NCI-H748 treated with DMSO at 0.1 percent for 48 hours (cell line): ENCODE measurements around the gene RGS7.
A peak's percentile ranks its signal among the peaks of the same experiment; 100 is the strongest.
"Not testable (repeated sequence)": the region's sequence is repeated elsewhere in the genome, so short reads cannot be mapped to it uniquely, and the experiment has no call there.

Experiments
- DNase-seq: peaks from one replicate; lab custom pipeline; 2025; lab: John Stamatoyannopoulos, UW

The RGS7 gene

DNA sequence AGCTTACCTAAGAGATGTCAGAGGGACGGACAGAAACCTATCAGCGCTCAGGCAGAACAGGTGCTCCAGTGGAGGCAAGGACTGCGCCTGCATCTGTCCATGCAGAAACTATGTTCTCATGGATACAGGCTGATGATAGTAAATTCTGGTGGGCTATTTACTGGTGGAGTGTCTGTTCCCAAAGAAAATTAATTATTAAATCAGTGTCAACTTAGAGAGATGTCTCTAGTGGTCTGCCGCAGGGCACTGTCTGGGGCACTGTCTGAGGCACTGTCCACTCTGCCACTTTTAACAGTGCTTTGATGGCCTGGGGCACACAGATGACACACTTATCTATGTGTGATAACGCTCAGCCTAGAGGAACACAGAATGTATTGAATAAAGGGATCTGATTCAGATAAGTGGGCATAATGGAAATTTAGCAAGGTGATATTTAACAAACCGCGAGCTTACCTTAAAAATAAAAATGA is 148.1 kb downstream of the RGS7 start:
- DNase-seq: no peak

DNA sequence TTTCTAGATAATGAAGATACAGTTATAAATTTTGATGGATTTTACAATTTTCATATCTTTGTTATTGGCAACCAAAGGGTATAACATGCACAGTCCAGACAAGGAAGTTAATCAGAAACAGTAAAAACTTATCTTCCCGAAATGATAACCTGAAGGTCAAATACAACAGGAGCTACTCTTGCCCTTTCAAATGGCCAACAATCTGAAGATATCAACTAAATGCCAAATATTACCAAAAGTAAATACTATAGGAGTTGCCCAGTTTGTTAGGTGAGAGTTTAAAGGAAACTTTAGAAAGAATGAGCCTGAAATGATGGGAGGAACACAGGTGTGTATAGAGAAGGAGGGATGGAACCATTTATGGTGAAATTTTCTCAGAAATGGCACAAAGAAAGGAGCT is 153.2 kb downstream of the RGS7 start:
- no peak for DNase-seq

DNA sequence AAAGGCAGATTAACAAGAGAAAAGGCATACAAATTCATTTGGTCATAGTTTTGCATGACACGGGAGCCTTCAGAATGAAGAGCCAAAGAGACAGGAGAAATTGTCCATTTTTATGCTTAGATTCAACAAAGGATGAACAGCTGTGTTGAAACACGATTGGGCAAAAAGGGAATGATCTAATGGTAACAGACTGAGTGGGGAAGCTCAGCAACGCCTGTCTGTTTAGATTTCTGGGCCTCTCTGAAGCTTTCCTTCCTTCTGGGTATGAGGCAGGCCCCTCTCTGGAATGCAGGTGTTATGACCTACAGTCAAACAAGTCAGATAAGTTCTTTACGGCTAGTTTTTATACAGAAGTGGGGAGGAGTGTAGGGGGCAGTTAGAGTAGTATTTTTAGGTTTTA is 154.6 kb downstream of the RGS7 start:
- DNase-seq: no peak

DNA sequence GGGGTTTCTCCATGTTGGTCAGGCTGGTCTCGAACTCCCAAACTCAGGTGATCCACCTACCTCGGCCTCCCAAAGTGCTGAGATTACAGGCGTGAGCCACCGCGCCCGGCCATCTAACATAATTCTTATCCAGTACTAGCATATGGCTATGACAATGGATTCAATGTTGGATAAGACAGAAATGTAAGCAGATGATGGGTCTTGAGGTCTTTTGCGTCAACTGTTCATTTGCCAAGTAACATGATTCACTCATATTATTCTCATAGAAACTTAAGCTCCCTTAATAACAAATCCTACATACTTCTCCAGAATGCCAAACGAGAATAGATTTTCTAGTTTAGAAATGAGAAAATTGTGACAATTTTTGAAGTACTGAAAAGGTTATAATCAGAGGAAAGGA is 170.3 kb downstream of the RGS7 start:
- DNase-seq: no peak

DNA sequence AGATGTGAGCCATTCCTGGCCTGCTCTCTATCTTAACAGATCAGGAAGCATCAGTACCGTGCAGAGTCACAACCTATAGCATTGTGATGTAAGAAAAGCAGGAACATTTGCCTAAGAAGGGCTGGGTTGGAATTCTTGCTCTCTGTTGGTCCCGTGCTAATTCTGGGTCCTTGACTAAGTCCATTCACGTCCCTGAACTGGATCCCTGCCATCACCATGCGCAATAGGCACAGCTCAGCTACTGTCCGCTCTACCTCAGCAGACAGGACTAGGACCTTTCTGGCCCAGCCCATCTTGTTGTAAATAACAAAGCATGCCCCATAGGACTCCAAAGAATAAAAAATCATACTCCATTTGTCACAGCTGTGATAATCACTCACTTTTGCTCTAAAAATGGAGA is 175.0 kb downstream of the RGS7 start:
- no peak for DNase-seq

DNA sequence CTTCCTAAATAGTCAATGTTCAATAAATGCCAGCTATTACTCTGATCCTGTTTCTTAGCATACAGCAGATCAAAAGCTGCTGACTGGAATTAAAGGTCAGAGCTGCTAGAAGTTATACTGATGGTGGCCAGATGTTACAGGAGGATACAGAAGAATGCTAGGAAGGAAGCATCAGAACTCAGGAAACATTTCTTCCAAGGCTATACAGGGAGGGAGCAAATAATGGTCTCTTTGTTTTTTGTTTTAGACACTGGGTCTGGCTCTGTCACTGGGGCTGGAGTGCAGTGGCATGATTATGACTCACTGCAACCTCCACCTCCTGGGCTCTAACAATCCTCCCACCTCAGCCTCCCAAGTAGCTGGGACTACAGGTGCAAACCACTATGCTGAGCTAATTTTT is 175.5 kb downstream of the RGS7 start:
- no peak for DNase-seq

DNA sequence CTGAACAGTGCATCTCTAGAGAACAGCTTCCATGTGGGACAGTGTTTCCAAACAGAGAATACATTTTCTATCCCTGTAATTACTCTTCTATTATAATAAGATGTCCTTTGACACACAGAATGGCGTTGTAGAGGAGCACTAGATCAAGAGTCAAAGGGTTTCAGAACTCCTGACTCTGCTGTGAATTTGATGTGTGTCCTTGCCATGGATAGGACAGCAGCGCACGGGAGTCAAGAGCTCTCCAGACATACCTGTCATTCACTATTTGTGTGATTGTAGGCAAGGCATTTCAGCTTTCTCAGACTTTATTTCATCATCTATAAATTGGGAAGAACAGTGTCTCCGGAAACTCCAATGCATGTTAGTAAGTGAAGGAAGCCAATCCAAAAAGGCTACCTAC is 176.4 kb downstream of the RGS7 start:
- no peak for DNase-seq

DNA sequence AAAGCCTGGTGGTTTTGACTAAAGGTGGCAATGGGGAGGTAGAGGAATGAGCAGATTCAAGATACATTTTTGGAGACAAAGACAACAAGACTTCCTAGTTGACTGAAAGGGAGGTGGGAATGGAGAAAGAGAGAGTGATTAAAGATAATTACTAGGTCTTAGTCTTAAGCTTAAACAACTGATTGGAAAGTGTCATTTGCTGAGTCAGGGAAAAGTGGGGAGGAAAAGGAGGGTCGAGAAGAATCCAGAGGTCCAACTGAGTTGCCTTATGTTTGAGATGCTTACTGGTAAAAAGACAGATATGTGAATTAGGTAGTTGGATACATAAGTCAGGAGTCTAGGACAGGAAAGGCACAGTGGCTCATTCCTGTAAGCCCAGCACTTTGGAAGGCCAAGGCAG is 179.3 kb downstream of the RGS7 start:
- no peak for DNase-seq

DNA sequence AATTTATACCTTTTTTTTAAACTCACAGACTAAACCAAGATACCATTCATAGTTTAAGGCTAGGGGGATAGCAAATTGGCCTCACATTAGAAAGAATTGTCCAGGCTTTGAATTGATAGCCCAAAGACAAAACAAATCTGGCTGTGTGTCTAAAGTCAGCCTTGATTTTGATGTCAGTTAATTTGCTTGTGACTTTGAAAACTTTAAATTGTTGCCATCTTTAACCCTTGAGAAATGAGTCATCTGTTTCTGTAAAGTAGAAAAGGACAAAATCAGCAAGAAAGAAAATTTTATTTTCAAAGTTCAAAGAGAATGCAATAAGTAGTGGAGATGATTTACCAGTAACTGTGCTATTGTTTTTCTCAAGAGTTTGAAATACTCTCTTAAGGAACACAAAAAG is 184.5 kb downstream of the RGS7 start:
- no peak for DNase-seq

DNA sequence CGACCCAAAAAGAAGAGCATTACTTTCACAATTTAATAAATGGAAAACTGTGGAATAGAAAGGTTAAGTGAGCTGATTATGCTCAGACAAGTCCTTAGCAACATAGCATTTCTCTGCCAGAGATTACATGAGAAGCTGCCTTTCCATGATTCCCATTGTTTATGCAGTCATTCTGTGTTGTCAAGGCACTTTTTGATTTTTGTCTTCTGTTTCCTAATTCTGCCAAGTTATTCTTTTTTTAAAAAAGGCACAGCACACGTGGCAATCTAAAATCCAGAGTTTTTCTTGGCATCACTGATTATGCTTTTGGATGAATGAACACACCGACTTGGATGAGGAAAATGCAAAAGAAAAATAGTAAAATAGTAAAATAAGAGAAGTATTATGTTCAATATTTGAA is 185.0 kb downstream of the RGS7 start:
- no peak for DNase-seq

DNA sequence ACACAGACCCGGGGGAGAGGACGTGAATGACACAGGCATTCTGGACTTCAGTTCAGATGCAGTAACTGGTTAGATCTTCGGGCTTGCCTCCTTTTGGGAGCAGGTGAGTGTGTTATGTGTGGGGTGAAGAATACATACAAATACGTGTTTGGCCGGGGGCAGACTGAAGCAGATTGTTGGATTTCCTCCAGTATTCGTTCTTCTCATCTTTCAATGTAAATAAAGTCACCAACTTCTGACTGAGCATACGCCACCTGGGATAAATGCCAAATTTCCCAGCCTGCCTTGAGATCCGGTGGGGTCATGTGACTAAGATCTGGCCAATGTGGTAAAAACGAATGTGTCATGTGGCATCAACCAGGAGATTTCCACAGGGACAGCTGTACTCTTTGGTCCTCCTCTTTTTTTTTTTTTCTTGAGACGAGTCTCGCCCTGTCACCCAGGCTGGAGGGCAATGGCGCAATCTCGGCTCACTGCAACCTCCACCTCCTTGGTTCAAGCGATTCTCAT is 189.8 kb downstream of the RGS7 start:
- DNase-seq: peak; percentile 36

DNA sequence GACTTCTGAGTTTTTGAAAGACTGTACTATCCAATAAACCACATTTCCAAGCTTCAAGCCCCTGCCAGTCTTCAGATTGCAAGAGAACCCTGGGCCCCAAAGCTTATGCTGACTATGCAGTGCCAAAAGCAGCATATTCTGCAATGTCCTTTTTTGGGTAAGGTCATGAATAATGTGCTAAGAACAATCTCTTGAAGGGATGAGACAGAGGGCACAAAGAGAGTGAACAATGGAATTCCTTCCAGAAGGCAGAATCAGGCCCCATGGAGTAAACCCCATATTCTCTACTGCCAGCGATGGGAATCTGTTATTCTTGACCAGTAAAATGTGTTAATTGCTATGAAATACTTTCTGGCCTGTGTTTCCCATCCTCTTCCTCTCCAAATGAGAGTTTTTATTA is 190.4 kb downstream of the RGS7 start:
- no peak for DNase-seq

DNA sequence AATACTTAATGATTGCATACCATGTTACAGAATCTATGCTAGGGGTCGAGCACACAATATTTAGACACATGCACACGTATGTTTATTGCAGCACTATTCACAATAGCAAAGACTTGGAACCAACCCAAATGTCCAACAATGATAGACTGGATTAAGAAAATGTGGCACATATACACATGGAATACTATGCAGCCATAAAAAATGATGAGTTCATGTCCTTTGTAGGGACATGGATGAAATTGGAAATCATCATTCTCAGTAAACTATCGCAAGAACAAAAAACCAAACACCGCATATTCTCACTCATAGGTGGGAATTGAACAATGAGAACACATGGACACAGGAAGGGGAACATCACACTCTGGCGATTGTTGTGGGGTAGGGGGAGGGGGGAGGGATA is 191.7 kb downstream of the RGS7 start:
- not testable (repeated sequence) for DNase-seq

DNA sequence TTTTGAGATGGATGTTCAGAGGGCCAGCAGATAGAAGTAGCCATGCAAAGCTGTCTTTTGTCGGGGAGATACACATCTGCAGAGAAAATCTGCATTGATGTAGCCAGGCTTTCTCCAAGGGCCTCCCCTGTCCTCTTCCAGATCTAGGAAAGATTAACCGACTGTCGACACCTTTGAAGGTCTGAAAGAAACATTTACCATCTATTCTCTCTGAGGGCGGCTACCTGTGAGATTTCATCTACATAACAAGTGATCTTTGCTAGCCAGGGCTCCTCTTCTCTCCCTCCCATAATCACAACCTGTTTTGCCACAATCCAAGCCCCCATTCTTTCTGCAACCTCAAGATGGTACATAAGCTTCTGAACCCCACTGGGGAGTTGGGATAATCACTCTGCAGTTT is 193.6 kb downstream of the RGS7 start:
- no peak for DNase-seq

DNA sequence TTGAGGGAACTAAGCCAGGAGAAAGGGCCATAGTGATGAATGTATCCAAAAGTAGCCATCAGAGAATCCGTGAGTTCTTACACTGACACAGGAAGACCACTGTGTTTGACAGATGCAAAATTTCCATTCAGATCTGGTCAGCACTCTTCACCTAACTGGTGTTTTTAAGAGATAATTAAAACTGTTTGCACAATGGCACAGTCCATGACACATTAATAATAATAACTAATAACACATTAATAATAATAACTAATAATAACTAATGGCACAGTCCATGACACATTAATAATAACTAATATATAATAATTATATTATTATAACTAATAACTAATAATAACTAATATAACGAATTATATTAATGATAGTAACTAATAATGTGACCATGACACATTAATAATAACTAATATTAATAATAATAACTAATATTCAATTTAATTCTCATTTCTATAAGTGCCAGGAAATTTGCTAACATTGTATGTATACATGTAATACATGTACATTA is 195.8 kb downstream of the RGS7 start:
- no peak for DNase-seq

DNA sequence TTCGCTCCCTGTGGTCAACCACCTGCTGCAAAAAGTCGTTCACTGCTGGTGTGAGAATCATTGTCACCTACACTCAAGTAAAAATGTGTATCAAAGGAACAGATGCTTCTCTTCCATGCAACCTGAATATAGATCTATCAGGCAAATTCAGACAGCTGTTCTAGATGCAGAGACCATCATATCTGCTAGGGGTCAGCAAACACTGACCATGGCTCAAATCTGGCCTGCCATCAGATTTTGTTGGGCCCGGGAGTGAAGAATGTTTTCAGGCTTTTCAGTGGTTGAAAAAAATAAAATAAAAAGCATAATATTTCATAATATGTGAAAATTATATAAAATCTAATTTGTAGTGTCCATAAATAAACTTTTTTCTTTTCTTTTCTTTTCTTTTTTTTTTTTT is 199.6 kb downstream of the RGS7 start:
- no peak for DNase-seq

DNA sequence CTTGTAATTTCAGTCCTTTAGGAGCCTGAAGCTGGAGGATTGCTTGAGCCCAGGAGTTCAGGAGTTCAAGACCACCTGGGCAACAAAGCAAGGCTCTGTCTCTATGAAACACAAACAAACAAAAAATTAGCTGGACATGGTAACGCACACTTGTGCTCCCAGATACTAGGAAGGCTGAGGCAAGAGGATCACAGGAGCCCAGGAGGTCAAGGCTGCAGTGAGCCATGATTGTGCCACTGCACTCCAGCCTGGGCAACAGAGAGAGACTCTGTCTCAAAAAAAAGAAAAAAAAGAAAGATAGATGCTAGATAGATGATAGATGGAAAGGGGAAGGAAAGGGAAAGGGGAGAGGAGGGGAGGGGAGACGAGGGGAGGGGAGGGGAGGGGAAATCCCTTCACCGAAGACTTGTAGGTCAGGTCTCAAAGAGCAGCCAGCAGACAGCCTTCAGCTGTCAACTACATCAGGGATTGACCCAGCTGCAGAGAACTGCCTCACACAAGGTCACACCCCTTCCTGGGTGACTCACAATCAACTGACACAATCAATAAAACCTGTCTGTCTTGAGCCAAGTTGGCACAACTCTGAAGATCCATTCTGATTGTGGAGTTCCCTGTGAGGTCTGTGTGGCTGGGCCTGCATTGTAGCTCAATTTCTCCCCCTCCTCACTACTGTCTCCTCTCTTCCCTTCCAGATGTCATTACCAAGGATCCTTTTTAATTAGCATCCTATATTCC is 200.6 kb downstream of the RGS7 start:
- no peak for DNase-seq

DNA sequence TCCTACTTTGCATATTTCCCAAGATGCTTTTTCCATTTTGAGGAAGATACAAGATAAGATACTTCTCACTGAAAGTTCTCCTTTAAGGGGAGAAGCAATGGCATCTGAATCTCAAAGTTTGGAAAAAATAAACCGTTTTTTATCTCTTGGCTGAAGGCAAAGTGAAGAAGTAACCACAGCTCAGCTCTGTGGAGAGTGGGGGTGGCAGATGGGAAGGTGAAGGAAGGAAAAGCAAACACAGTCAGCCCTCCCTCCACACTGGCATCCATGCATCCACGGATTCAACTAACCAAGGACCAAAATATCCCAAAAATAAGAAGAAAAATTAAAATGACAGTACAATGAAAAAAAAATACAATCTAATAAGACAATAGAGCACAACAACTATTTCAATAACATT is 211.1 kb downstream of the RGS7 start:
- DNase-seq: no peak

DNA sequence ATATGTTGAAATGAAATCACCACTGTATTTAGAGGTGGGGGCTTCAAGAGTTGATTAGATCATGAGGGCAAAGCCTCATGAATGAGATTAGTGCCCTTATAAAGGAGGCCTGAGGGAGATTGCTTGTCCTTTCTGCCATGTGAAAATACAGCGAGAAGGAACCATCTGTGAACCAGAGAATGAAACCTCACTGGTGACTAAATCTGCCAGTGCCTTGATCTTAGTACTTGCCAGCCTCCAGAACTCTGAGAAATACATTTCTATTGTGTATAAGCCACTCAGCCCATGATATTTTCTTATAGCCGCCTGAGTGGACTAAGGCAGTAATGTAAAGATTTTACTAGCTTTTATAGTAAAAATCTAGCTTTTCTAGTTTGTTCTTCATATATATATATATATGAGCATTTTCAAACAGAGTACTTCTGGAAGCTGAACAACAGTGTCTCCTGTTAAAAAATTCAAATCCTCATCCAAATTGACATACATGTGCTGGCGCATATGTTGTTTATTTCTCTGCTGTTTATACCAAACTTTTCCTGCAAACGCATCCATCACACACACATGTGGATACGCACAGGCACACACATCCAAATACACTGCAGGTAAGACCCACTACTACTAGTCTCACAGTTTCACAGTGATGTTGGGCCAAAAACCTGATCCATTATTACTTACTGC is 213.1 kb downstream of the RGS7 start:
- DNase-seq: no peak

DNA sequence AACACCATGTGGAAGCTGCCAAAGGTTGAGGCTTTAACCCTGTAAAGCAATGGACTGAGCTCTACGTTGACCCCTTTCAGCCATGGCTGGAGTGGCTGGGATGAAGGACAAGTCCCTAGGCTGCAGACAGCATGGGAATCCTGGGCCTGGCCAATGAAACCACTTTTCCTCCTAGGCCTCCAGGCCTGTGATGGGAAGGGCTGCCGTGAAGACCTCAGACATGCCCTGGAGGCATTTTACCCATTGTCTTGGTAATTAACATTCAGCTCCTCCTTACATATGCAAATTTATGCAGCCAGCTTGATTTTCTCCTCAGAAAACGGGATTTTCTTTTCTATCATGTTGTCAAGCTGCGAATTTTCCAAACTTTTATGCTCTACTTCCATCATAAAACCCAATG is 214.5 kb downstream of the RGS7 start:
- no peak for DNase-seq

DNA sequence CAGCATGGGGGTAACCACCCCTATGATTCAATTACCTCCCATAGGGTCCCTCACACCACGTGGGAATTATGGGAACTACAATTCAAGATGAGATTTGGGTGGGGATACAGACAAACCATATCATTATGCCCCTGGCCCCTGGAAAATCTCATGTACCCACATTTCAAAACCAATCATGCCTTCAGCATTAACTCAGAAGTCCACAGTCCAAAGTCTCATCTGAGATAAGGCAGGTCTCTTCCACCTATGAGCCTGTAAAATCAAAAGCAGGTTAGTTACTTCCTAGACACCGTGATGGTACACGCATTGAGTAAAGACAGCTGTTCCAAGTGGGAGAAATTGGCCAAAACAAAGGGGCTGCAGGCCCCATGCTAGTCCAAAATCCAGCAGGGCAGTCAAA is 215.4 kb downstream of the RGS7 start:
- DNase-seq: not testable (repeated sequence)

DNA sequence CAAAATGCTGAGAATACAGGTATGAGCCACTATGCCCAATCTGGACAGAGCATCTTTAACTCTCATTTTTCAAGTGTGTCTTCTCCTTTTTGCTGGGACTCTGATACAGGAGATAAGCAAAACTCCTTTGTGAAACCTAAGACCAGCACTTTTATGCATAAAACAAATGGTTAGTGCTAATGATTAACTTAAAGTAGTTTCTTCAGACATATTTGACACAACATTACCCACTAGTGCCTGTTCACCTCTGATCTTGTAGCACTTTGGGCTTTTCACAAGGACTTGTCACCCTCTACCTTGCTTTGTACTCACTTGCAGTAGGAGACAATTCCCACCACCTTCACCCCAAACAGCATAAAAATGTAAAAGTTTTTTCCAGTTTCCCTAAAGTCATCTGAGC is 216.3 kb downstream of the RGS7 start:
- DNase-seq: no peak

DNA sequence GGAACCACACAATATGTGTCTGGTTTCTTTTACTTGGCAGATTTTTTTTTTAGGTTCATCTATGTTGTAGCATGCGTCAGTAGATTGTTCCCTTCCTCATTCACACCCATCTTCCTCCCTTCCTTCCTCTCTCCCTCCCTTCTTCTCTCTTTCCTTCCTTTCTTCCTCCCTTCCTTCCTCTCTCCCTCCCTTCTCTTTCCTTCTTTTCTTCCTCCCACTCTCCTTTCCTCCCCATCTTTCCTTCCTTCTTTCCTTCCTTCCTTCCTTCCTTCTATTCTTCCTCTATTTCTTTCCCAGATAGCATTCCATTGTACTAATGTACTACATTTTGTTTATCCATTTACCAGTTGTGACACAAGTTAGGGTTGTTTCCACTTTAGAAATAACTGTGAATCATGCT is 218.0 kb downstream of the RGS7 start:
- DNase-seq: no peak

DNA sequence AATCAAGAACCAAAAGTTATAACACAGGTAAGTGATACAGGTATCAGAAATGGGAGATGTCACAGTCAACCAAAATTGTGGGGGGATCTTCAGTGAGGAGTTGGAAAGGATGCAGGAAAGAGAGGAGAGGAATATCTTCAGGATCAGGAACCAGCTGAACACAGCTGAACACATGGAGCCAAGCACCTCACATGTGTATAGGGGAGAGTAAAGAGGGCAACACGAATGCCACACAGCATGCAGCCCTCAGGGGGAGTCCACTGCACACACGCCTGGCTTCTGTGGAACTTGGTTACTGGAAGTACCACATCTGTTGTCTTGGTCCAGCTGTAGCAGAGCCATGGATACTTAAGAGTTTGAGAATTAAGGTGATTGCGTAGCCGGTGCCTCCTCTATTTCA is 218.8 kb downstream of the RGS7 start:
- no peak for DNase-seq
